CD4-positive, alpha-beta T cell treated with Interleukin-21 for 1 hour (primary cell): ENCODE data around the gene RGS3.
"Not testable (repeated sequence)": the region's sequence is repeated elsewhere in the genome, so short reads cannot be mapped to it uniquely, and the experiment has no call there.

ENCODE experiments used
- DNase-seq: peaks from one replicate; pipeline ENCODE4 v3.0.0-alpha.2; 2020

The RGS3 gene

DNA sequence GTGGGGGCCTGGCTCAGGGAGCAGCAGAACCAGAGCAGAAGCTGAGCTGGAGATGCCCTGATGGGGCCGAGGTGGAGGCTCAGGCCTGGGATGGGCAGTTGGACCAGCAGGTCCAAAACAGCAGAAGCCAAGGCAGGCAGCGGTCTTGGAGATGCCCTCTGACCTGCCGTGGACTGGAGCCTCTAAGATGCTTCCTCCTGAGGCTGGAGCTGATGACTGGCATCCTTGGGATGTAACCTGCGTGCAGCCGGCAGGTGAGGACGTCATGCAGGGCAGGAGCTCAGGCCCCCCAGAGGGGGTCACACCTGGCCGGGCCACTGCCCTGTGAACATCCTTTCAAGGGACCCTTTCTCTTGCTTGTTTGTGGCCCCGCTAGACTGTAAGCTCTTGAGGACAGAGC lies 162.0 kb downstream of the RGS3 start:
- DNase-seq, result no peak

DNA sequence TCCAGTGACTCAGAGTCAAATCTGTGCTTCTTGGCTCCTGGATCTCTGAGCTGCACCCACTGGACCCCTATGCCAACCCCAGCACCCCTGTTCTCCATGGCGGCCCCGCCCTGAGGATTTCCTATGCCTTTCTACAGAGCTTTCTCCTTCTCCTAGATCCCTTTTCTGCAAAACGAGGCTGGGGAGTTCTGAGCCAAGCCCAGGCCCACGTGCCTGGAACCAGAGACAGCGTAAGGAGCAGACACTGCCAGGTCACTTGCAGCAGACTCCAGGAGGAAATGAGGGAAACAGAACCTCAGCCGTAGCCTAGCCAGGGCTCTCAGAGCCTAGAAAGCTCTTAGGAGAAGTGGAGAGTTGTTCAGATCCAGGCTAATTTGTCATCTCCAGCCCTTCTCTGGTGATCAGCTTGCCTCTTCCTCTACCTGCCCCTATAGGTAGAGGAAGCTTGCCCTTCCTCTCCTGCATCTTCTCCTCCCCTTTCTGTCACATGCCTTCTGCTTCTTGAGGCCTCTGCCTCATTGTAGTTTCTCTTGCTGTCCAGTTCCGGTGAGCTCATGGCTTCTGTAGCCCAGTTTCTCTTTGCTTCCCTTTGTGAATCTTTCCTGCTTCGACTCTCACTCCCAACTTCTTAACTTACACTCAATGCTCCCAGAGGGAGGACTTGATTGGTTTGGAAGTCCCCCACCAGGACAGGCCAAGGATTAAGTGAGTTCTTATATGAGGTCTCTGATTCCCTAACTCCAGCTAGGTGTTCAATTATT lies 163.4 kb downstream of the RGS3 start:
- DNase-seq, result no peak

DNA sequence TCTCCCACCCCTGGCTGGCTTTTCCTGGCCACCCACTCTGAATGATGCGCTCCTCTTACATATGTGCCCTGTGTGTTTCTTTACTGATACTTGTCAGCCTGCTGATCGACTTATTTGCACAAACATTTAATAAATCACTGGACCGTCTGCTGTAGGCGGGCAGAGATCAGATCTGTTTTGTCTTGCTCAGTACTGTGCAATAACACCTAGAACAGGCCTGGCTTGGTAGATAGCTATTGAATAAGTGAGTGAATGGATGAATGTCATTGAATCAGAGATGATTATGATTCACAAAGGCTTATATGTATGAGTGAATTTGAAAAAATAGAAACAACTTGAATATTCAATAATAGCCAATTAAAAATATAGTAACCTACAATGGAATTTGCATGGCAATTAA lies 165.1 kb downstream of the RGS3 start:
- no peak for DNase-seq

DNA sequence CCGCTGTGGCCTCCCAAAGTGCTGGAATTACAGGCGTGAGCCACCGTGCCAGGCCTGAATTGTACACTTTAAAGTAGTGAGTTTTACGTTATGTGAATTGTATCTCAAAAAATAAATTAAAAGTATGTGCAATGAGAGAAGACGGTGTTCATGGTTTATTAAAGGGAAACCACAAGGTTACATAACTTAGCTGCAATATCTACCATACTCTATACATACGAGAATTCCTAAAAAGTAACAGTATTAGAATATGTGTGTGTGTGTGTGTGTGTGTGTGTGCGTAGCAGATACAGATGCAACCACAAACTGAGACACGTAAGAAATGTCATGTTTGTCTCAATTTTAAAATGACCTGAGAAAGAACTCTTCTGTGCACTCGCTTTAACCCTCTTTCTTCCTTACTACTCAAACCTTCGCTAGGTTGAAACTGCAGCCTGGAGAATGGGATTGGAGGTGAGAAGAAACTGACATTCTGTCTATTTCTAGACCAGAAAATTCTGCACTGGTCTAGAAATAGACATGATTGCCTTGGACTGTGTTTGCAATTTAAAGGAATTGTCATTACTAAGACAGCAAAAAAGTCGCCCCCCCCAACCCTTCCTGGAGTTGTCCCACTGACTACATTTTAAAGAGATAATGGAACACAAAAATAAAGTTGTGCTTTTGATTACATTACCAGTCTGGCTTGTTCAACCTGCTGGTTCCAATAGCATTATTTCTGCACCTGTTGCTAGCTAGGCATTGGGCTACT lies 167.0 kb downstream of the RGS3 start:
- no peak for DNase-seq

DNA sequence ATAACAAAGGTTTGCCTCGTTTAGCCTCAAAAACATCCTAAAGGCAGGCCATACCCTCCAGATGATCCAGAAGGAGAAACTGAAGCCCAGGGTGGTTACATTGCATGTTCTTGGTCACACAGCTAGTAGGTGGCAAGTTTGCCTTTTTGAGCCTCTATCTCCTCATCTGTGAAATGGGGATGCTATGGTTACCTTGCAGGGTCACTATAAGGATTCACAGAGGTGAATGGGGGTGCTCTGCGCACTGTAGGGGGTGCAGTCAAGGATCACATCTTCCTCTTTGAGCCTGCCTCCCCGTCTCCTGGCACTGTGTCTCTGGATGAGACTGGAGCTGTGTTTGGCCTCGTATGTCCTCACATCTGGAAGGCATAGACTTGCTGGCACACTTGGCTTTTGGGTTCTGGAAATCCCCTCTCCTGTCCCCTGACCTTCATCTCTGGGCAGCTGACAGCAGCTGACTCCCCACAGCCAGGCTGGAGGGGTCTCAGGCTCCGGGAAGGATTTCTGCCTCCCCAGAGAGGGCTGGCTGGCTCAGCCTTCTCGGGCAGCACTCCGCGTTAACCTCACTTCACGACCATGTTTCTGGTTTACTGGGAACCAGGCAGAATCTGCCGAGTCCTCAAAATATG lies 167.7 kb downstream of the RGS3 start:
- no peak for DNase-seq

DNA sequence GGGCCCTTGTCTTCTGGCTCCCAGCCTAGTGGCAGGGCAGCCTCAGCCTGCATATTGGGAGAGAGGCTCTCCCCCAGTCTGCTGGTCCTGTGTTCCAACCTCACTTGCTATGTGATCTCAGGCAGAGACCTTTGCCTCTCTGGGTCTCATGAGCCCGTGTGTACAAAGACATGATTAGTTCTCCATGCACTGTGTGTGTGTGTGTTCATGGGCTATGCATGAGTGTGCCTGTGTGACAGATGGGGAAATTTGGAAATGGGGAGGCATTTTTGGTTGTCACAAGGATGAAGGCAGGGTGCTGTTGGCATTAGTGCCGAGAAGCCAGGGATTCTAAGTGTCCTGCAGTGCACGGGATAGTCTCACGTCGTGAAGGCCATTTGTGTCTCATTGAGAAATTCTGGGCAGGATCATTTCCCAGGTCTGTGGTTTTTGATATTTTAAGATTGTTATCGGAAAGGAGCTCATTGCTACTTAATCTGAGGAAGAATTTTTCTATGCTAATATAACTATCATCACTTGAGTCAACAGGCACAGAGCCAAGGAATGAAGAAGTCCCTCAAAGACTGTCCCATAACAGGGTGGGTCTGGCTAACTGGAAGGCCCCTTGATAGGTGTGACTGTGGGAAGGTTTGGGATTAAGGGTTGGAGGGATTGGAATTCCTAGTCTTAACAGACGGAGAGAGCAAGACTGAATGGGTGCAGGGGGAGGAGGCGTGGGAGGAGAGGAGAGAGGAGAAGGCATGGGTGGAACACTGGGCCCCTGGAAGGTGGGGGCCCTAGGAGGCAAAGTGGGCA lies 168.5 kb downstream of the RGS3 start:
- DNase-seq, result no peak

DNA sequence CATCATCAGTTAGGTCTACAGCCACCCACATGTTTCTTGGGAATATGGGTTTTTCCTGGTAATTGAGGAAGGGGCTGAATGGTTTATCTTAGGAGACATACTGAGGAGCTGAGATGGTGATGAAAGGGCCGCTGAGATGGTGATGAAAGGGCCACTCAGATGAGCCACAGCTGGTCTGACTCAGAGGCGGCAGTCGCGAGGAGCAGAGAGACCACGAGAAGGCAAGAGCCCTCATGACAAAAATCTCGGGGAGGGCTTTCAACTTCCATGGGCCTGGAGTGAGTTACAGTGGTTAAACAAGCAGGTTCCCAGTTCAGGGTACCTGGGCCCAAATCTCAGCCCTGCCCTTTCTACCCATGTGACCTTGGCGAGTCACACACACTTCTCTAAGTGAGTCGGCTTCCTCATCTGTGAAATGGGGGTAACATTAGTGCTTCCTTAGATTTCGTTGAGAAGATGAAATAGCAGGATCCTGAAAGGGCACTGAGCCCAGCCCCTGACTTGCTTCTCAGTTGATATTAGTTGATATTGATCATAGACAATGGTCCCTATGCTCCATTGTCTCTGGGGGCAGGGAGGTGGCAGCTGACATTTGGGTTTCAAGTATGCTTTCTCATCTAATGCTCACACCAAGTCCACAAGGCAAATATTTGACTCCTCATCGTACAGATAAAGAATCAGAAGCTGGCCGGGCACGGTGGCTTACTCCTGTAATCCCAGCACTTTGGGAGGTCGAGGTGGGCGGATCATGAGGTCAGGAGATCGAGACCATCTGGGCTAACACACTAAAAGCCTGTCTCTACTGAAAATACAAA lies 169.5 kb downstream of the RGS3 start:
- no peak for DNase-seq

DNA sequence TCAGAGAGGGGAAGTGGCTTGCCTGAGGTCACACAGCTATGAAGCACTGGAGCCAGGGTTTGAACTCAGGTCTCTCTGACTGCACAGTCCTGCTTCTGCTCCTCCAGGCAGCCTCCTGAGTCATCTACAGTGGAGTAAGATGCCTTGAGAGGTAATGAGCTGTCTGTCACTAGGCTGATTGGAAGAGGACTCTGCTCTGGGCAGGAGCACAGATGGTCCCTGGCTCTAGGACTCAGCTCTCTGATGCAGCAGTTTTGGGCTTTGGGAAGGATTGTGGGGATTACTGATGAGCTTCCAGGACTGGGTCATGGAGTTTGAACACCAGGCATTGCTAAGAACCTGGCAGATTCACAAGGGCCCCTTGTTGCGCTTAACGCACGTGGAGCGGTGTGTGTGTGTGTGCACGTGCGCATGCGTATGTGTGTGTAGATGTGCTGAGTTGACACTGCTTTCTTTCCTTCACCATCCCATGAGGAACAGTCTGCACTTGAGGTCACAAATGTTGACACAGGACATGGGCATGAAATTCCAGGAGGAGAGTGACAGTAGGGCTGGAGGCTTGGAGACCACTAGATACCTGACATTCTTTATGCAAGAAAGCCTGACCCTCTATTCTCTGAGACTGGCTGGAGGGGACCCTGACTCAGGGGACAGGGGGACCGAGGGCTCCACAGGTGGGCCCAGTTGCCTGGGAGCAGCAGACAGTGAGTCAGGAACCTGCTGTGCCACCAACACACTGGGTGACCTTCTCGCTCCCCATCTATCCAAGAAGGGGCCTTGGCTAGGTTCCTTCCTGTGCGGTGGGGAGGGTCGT lies 170.5 kb downstream of the RGS3 start:
- no peak for DNase-seq

DNA sequence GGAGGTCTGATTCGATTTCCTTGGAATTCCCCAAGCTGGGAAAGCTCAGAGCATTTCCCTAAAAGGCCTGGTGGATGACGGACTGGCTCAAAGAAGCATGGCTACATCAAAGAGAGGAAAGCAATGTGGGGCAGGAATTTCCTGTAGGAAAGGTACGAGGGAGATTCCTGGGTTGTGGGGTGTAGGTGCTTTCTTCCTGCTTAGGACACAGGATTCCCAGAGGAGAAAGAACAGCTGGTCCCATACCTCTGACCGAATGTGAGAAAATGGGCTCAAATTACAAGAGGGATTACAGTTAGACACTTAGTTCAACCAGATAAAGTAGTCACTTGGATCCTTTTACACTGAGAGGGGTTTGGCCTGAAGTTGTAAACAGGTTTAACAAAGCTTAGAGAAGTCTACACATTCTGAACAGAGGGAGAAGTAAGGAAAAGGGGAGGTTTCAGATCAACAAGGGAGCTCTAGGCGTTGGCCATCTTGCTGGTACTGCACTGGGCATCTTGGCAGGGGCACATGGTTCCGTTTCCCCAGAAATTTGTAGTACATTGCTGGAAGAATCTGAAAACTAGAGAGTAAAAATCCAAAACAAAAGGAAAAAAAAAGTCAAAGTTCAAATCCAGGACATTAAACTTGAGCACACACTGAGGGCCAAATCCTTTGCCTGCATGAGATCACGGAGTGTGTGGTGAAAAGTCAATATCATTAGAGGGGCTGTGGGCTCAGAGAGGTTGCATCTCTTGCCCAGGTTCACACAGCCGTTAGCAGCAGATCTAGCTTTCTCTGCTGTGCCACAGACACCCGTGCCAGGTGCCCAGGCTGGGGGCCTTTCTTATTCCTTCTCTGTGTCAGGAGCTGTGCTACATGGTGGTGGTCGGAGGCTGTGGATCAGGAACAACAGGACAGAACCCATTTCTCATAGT lies 171.3 kb downstream of the RGS3 start:
- no peak for DNase-seq

DNA sequence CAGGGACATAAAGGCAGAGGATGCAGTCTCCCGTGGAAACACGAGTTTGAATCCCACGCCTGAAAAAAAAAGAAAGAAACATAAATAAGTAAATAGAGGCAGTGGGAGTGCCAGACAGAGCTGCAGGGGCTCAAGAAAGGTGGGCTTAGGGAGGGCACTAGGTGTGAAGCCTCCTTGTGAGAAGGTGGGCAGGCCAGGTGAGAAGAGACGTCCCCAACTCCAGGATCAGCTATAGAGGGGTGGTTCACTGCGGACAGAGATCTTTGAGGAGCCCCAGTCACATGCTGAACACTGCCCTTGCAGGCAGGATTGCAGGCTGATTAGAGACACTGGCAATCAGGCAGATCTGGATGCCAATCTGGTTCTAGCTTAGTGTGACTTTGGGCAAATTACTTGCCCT lies 172.1 kb downstream of the RGS3 start:
- DNase-seq, result no peak

DNA sequence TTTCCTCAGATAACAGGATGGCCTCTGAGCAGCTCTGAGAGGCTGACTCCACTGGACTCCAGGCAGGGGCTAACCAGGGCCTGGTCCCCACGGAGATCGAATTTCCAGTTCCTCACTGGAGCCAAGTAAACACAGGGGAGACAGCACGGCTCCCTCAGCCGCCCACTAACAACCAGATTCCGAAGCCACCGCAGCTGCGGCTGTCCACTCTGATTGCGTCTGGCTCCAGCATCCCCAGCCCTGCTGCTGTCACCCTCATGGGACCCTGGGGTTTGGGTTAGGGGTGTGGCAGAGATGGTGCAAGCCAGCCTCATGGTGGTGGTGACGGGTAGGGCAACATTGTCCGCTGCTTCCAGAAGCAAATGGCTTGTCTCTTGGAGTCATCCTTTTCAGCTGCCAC lies 172.6 kb downstream of the RGS3 start:
- DNase-seq, result no peak

DNA sequence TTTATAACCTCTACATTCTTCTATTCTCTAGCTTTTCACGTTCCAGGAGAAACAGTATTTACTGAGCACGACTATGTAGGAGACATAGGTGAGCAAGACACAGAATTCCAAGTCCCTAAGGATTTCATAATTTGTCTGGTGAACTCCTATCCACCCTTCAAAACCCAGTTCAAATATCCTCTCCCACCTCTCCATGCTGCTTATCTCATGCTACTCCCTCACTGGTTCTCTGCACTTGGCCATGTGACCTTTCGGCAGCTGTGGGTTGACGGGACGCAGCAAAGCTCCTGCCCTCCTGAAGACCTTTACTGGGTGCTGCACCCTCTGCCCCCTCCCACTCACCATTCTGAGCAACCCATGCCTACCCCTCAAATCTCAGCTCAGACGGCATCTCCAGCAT lies 173.2 kb downstream of the RGS3 start:
- no peak for DNase-seq

DNA sequence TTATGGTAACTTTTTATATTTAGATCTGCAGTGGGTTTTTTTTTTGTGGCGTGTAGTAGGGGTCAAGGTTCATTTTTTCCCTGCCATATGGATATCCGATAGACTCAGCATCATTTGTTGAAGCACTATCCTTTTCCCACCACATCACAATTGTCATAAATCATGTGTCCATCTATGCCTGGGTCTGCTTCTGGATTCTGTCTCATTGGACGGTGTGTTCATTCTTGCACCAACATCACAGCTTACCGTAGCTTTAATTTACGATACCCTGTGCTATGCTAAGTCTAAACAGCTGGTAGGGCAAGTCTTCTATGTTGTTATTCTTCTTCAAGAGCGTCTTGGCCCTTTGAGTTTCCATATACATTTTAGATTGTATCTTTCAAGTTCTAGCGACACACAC lies 175.0 kb downstream of the RGS3 start:
- DNase-seq, result no peak

DNA sequence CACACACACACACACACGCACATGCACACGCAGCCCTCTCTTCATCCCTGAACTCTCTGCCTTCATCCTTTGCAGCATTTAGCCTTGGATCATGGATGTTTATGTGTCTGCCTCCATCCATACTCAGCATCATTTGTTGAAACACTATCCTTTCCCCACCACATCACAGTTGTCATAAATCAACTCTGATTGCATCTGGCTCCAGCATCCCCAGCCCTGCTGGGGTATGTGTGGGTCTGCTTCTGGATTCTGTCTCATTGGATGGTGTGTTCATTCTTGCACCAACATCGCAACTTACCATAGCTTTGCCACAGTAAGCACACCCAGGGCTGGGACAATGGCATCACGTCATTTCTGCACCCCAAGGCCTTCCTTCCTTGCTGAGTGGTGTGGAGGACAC lies 175.4 kb downstream of the RGS3 start:
- DNase-seq, result no peak

DNA sequence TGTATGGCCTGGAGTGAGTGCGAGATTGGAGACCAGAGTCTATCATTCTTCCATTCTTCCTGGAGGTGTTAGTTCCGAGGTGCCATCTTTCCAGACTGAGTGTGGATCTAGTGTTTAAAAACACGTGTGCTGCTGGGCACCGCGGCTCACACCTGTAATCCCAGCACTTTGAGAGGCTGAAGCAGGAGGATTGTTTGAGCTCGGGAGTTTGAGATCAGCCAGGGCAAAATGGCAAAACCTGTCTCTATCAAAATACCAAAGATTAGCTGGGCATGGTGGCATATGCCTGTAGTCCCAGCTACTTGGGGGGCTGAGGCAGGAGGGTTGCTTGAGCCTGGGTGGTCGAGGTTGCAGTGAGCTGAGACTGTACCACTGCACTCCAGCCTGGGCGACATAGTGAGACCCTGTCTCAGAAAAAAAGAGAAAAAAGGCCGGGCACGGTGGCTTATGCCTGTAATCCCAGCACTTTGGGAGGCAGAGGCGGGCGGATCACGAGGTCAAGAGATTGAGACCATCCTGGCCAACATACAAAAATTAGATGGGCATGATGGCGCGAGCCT lies 176.0 kb downstream of the RGS3 start:
- not testable (repeated sequence) for DNase-seq

DNA sequence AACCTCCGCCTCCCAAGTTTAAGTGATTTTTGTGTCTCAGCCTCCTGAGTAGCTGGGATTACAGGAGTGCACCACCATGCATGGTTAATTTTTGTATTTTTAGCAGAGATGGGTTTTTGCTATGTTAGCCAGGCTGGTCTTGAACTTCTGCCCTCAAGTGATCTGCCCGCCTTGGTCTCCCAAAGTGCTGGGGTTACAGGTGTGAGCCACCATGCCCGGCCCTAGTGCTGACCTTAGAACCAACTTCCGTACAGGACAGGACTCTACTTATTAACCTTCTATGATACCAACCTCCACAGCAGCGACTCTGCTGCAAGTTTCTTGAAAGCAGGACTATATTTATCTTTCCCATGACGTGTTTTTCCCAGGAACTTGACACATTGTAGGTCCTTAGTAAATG lies 176.9 kb downstream of the RGS3 start:
- DNase-seq, result no peak

DNA sequence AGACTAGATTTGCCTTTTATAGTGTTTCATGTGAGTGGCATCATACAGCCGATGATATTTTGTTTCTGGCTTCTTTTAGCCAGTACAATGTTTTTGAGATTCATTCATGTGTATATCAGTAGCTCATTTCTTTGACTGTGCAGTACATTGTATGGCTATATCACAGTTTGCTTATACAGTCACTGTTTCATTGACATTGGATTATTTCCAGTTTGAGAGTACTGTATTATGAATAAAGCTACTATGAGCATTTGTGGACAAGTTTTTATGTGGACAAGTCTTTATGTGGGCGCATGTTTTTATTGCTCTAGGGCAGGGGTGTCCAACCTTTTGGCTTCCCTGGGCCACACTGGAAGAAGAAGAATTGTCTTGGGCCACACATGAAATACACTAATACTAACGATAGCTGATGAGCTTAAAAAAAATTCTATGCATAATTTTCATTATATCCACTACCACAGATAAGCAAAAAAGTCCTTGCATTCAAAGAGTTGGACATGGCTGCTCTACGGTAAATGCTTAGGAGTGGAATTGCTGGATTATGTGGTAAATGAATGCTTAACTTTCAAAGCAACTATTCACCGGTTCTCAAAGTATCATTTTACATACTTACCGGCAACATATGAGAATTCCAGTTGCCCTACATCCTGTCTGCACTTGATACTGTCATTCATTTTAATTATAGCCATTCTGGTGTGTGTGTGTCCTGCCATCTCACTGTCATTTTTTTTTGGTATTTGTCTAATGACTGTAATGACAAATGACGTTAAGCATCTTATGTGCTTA lies 177.8 kb downstream of the RGS3 start:
- no peak for DNase-seq

DNA sequence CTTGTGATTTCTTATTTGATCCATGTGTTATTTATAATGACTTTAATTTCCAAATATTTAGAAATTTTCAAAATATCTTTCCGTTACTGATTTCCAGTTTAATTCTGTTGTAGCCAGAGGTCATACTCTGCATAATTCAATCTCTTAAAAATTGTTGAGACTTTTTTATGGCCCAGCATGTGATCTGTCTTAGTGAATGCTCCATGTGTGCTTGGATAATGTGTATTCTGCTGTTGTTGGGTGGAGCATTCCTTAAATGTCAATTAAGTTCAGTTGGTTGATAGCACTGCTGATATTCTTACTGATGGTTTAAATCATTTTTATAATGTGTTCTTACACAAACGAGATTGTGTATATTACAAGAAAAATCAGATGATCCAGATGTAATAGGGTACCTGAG lies 180.8 kb downstream of the RGS3 start:
- no peak for DNase-seq
